Caki2 (cell line): ENCODE measurements around the gene CFAP20DC. TPM values are rescaled to one million over a fixed set of nuclear protein-coding genes. Genes with fewer than 3 reads are reported as not detected.
A peak's percentile ranks its signal among the peaks of the same experiment; 100 is the strongest.
"Not testable (repeated sequence)": the region's sequence is repeated elsewhere in the genome, so short reads cannot be mapped to it uniquely, and the experiment has no call there.

ENCODE experiments used
- DNase-seq: peaks from one replicate; pipeline ENCODE4 v3.0.0-alpha.2; 2015; ENCODE audit warnings: low read depth
- in situ Hi-C: cut with HindIII; loops from 2 replicates; pipeline ENCODE4 v1.10.0; 2016; ENCODE audit warnings: low sequenced_read_pairs, low pct_unique_long_range_greater_than_20kb, mixed read lengths
- total RNA-seq: library from RNA; depleted of rRNA; stranded (reverse); fragments of >200 nt; shearing (Covaris generic); gene quantifications from 2 replicates; pipeline ENCODE4 v1.2.3, GENCODE V29; 2014; ENCODE audit warnings: low replicate concordance; rRNA removed

Gene CFAP20DC
- total RNA-seq: 8.3 and 17.8 TPM in 2 replicates

GRCh38 chr3:59049671-59050331 is at the start of gene CFAP20DC:
TSS of gene CFAP20DC (minus strand) at chr3:59050025. CDS start at chr3:59049631, 394 bp downstream.
- DNase-seq: peak; percentile 93
- in situ Hi-C loops: no loop called here

- DNase-seq, in situ Hi-C loops: not testable (repeated sequence)
Observed at GRCh38 chr3:59098516-59098915, 48.7 kb upstream of the CFAP20DC start.

- in situ Hi-C loops: no loop called here
- no peak for DNase-seq
Observed at GRCh38 chr3:59094446-59094845, 44.6 kb upstream of the CFAP20DC start.

- DNase-seq: no peak
- in situ Hi-C loops: no loop called here
Observed at GRCh38 chr3:59093521-59093920, 43.7 kb upstream of the CFAP20DC start.

- no peak for DNase-seq
- in situ Hi-C loops: no loop called here
Observed at GRCh38 chr3:59088761-59089160, 38.9 kb upstream of the CFAP20DC start.

GRCh38 chr3:59085976-59086375 is 36.2 kb upstream of the CFAP20DC start:
- DNase-seq: no peak
- in situ Hi-C loops: no loop called here

- no peak for DNase-seq
- in situ Hi-C loops: no loop called here
Observed at GRCh38 chr3:59084583-59084982, 34.8 kb upstream of the CFAP20DC start.

GRCh38 chr3:59082106-59082505 is 32.3 kb upstream of the CFAP20DC start:
- no peak for DNase-seq
- in situ Hi-C loops: no loop called here

- no peak for DNase-seq
- in situ Hi-C loops: no loop called here
Observed at GRCh38 chr3:59081071-59081470, 31.2 kb upstream of the CFAP20DC start.

- in situ Hi-C loops: no loop called here
- no peak for DNase-seq
Observed at GRCh38 chr3:59079962-59080361, 30.1 kb upstream of the CFAP20DC start.

GRCh38 chr3:59074764-59075163 is 24.9 kb upstream of the CFAP20DC start:
- in situ Hi-C loops: no loop called here
- no peak for DNase-seq

- in situ Hi-C loops: no loop called here
Observed at GRCh38 chr3:59072681-59073080, 22.9 kb upstream of the CFAP20DC start.

GRCh38 chr3:59069838-59070237 is 20.0 kb upstream of the CFAP20DC start:
- in situ Hi-C loops: no loop called here
- no peak for DNase-seq

More at GRCh38 chr3:59072681-59073080, 22.9 kb upstream of the CFAP20DC start:
- no peak for DNase-seq

GRCh38 chr3:59065240-59065639 is 15.4 kb upstream of the CFAP20DC start:
- no peak for DNase-seq
- in situ Hi-C loops: no loop called here

GRCh38 chr3:59064728-59065127 is 14.9 kb upstream of the CFAP20DC start:
- in situ Hi-C loops: no loop called here
- DNase-seq: no peak

GRCh38 chr3:59064276-59064675 is 14.5 kb upstream of the CFAP20DC start:
- in situ Hi-C loops: no loop called here
- DNase-seq: no peak

GRCh38 chr3:59056706-59057105 is 6.9 kb upstream of the CFAP20DC start:
- DNase-seq: no peak
- in situ Hi-C loops: no loop called here

- DNase-seq: peak; percentile 25
- in situ Hi-C loops: no loop called here
Observed at GRCh38 chr3:59052803-59053411, 3.1 kb upstream of the CFAP20DC start.

- in situ Hi-C loops, DNase-seq: not testable (repeated sequence)
Observed at GRCh38 chr3:59050811-59051414, 1.1 kb upstream of the CFAP20DC start.
